Psoas muscle (tissue), 8 donors: ENCODE data around the gene MARCHF10. TPM values are rescaled to one million over a fixed set of nuclear protein-coding genes. Genes with fewer than 3 reads are reported as not detected.
"Not testable (repeated sequence)": the region's sequence is repeated elsewhere in the genome, so short reads cannot be mapped to it uniquely, and the experiment has no call there.

Experiments used
- ATAC-seq, 4 donors: fragments of 200-7000 bp; cut with Tn5 transposase; one replicate each; pipeline ENCODE4 v1.9.1; 2020; ENCODE audit warnings: moderate library complexity in 3 of 4, mild to moderate bottlenecking in 2 of 4
- DNase-seq, 2 donors: peaks; one replicate each; pipeline ENCODE4 v3.0.0-alpha.2; 2020
- H3K27ac ChIP-seq: fragments of 200-600 bp; one replicate; pipeline ENCODE4 v1.8.0; 2022
- H3K27me3 ChIP-seq, 3 donors: fragments of 200-600 bp in 1 of 3; one replicate each; pipeline versions ENCODE4 v1.6.1 to v1.8.0; 2013 to 2022; ENCODE audit warnings: low read length in 2 of 3, mild to moderate bottlenecking in 2 of 3, moderate library complexity in 1 of 3; ENCODE audit not compliant: insufficient read depth in 3 of 3
- H3K36me3 ChIP-seq, 2 donors: fragments of 200-600 bp in 1 of 2; one replicate each; pipeline versions ENCODE4 v1.6.1 to v1.8.0; 2013 to 2022; ENCODE audit warnings: low read depth in 1 of 2, mild to moderate bottlenecking in 1 of 2, moderate library complexity in 1 of 2; ENCODE audit not compliant: insufficient read depth in 1 of 2
- H3K4me1 ChIP-seq: fragments of 200-600 bp; one replicate; pipeline ENCODE4 v1.8.0; 2022
- H3K4me3 ChIP-seq: fragments of 200-600 bp; one replicate; pipeline ENCODE4 v1.8.0; 2022; ENCODE audit warnings: mild to moderate bottlenecking
- H3K9me3 ChIP-seq: fragments of 200-600 bp; one replicate; pipeline ENCODE4 v1.8.0; 2022
- WGBS, 3 donors: extraction: QIAGEN DNeasy Blood & Tissue Kit; methylation state at CpG; one replicate each; pipeline versions ENCODE4 v1.1.6 to v1.1.7; 2013; 5-methylcytosine and 5-hydroxymethylcytosine counted together
- intact Hi-C, 2 donors: fragments of 100-400 bp; cut with DNase I; formaldehyde crosslinking; loops; one replicate each; pipeline versions ENCODE4 v1.11.0 to v1.14.2; 2022
- polyA plus RNA-seq, 3 donors: library from polyadenylated mRNA; stranded (reverse); fragments of 200-250 nt; gene quantifications; one replicate each; pipeline ENCODE4 v1.2.3, GENCODE V29; 2013
- total RNA-seq, 4 donors: library from RNA; stranded (reverse); fragmentation: NEBNext Ultra II Directional in 2 of 4; extraction: Animal tissue kit (Norgen Biotek cat#: 25700) in 2 of 4; gene quantifications; one replicate each; pipeline versions ENCODE4 v1.2.1 to v1.2.4, GENCODE V29; 2021 to 2023
- TF ChIP-seq, protein P1 (sequence below): fragments of 200-600 bp; IDR thresholded peaks from one replicate; pipeline ENCODE4 v1.8.0; 2022; ENCODE audit warnings: antibody characterized with exemption
- donor health status: healthy with polysubstance abuse.
- donor health status: DM: no; HTN: no; CAD: no; lungs with moderate emphysema.
- donor health status: Bipolar disorder and iron deficiency.
- donor health status: healthy.
- donor health status: DM: yes; HTN: yes; CAD: no.
- donor health status: DM: no; HTN: no; CAD: no.
- donor health status: DM: no; HTN: no; CAD: no.
- donor health status: DM: yes; HTN: yes; CAD: no.

MARCHF10 gene
- total and polyA plus RNA-seq, 7 donors: 0.01 TPM; not detected in 6

DNA sequence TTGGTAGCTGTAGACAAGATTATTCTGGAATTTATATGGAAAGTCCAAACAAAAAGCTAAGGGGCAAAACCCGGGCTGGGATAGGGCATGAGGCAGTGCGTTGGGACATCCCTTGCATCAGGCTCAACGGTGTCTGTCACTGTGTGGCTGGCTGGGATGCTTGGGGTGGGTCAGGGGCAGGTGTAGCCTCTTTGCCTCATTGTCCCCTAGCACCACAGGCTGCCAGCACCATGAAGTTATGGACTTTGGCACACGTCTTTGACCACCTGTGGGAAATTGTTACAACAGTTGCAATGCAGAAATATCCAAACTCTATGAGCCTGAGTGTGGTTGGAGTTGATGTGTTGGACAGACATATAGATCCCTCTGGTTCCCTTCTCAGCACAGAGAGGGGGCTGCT, 32.8 kb upstream of the MARCHF10 start:
- no peaks in the 10 kb centered on the region for H3K27me3 ChIP-seq
- intact Hi-C loops: no loop called here
- ATAC-seq: no peak
- H3K27ac ChIP-seq: no peak overlapping the region
- H3K36me3 ChIP-seq: no peaks in the 10 kb centered on the region
- no peaks in the 10 kb centered on the region for H3K4me1 ChIP-seq
- 64 to 73% (median 70%) methylated on average over 4 of the region's 4 CpGs for WGBS, 3 donors
- TF ChIP-seq, protein P1, sequence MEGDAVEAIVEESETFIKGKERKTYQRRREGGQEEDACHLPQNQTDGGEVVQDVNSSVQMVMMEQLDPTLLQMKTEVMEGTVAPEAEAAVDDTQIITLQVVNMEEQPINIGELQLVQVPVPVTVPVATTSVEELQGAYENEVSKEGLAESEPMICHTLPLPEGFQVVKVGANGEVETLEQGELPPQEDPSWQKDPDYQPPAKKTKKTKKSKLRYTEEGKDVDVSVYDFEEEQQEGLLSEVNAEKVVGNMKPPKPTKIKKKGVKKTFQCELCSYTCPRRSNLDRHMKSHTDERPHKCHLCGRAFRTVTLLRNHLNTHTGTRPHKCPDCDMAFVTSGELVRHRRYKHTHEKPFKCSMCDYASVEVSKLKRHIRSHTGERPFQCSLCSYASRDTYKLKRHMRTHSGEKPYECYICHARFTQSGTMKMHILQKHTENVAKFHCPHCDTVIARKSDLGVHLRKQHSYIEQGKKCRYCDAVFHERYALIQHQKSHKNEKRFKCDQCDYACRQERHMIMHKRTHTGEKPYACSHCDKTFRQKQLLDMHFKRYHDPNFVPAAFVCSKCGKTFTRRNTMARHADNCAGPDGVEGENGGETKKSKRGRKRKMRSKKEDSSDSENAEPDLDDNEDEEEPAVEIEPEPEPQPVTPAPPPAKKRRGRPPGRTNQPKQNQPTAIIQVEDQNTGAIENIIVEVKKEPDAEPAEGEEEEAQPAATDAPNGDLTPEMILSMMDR: no peak
- no peak overlapping the region for H3K4me3 ChIP-seq
- DNase-seq: no peak
- peaks cover 4% of the 10 kb centered on the region for H3K9me3 ChIP-seq

DNA sequence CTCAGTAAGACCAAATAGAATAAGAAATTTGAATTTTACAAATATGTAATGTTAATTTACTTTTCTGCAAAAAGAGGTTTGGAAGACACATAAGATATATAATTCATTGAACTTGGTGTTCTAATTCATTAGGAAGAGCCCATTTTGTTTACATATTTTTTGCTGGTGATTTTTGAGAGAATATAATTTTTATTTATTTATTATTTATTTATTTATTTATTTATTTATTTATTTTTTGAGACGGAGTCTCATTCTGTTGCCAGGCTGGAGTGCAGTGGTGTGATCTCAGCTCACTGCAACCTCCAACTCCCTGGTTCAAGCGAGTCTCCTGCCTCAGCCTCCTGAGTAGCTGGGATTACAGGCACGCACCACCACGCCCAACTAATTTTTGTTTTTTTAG, 25.7 kb upstream of the MARCHF10 start:
- H3K36me3 ChIP-seq, H3K4me3 ChIP-seq, DNase-seq, intact Hi-C loops, H3K9me3 ChIP-seq, ATAC-seq, H3K27me3 ChIP-seq, H3K4me1 ChIP-seq, H3K27ac ChIP-seq: not testable (repeated sequence)
- 92 to 97% (median 94%) methylated on average over 4 of the region's 4 CpGs for WGBS, 3 donors

DNA sequence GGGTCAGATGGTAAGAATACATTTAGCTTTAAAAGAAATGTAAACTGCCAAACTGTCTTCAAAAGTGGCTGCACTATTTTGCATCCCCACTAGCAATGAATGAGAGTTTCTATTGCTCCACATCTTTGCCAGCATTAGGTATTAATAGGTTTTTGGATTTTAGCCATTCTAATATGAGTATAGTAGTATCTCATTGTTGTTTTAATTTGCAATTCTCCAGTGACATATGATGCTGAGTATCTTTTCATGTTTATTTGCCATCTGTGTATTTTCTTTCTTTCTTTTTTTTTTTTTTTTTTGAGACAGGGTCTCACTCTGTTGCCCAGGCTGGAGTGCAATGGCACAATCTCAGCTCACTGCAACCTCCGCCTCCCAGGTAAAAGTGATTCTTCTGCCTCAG, 24.3 kb upstream of the MARCHF10 start:
- ATAC-seq: no peak
- H3K9me3 ChIP-seq: no peaks in the 10 kb centered on the region
- TF ChIP-seq, protein P1: no peak

DNA sequence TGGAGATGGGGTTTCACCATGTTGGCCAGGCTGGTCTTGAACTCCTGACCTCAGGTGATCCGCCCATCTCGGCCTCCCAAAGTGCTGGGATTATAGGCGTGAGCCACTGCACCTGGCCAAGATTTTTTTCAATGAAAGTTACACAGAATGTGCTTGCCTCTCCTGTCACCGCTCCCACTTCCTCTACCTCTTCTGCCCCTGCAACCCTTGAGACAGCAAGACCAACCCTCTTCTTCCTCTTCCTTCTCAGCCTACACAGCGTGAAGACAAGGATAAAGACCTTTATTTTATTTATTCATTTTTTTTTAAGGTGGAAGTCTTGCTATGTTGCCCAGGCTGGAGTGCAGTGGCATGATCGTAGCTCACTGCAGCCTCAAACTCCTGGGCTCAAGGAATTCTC, 23.0 kb upstream of the MARCHF10 start:
- H3K4me3 ChIP-seq, H3K27ac ChIP-seq, H3K9me3 ChIP-seq, intact Hi-C loops, DNase-seq, H3K36me3 ChIP-seq, H3K4me1 ChIP-seq, ATAC-seq, H3K27me3 ChIP-seq: not testable (repeated sequence)
- WGBS, 3 donors: 72 to 77% (median 73%) methylated on average over 6 of the region's 6 CpGs

More for the DNA sequence above, 24.3 kb upstream of the MARCHF10 start:
- Histone ChIP-seq H3K4me3 (no peak overlapping the region), H3K4me1 (no peaks in the 10 kb centered on the region), H3K27ac (no peak overlapping the region), H3K36me3 (no peaks in the 10 kb centered on the region), H3K27me3 (no peaks in the 10 kb centered on the region)
- intact Hi-C loops: no loop called here
- no peak for DNase-seq
- 100% methylated on average over 1 of the region's 1 CpG for WGBS, 3 donors

DNA sequence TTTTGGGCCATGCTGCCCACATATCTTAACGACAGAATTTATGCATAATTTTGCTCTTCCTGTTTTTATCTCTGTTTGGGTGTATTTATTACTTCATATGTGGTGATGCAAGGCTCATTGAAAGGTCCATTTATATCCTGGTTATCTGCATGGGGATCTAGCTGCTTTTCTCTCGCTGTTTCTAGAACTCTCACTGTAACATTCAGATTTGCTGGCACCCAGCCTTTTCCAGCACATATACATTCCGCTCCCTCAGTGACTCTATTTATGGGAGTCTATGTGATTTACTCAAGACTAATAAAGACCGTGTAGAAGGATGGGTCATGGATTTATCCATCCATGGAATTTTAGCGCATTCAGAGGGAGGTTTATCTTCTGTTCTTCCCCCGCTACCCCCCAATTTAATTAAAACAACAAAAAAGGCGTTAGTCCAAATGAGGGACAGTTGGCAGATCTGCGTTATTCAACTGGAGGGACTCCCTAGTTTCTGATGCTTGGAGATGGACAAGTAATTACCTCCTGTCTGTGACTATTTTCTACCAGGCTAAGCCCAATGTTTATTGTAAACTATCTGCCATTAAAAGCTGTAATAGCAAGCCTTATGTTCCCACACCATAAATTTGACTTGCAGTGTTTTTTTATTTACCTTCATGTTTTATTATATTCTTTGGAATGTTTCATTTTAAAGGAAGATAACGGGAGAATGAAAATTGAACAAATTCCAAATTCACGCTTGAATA, 19.8 kb upstream of the MARCHF10 start:
- H3K36me3 ChIP-seq: no peaks in the 10 kb centered on the region
- 59 to 60% (median 59%) methylated on average over 10 of the region's 10 CpGs for WGBS, 3 donors
- no peaks in the 10 kb centered on the region for H3K9me3 ChIP-seq
- no peaks in the 10 kb centered on the region for H3K4me1 ChIP-seq
- ATAC-seq (no peak), DNase-seq (no peak)
- TF ChIP-seq, protein P1: no peak
- peaks cover 0 to 1% (median 0%) of the 10 kb centered on the region in 3 donors for H3K27me3 ChIP-seq
- H3K27ac ChIP-seq: no peak overlapping the region
- intact Hi-C loops: no loop called here
- H3K4me3 ChIP-seq: no peak overlapping the region

DNA sequence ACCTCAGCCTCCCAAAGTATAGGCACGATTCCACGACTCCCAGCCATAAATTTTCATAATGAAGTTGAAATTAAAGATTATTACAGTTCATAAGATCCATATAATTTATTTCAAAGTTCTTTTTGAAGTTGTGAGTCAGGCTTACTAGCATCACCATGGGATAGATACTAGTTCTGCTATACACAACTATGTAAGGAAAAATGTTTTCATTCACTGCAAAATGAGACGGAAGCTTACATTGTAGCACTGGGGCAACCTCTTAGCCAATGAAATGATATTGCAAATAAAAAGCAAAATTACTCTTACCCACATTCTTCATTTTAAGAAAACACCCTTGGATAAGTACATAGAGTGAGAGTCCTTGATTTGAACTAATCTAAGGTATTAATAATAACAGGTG, 18.8 kb upstream of the MARCHF10 start:
- 82 to 86% (median 85%) methylated on average over 3 of the region's 3 CpGs for WGBS, 3 donors
- DNase-seq (no peak), ATAC-seq (no peak)
- Histone ChIP-seq H3K4me3 (no peak overlapping the region), H3K27me3 (peaks cover 0 to 1% (median 0%) of the 10 kb centered on the region in 3 donors), H3K9me3 (no peaks in the 10 kb centered on the region), H3K4me1 (no peaks in the 10 kb centered on the region), H3K36me3 (no peaks in the 10 kb centered on the region), H3K27ac (no peak overlapping the region)
- intact Hi-C loops: no loop called here
- TF ChIP-seq, protein P1: no peak
